H1 (cell line): ENCODE data around the gene FAM13C.

Source experiments
- ASH2L ChIP-seq: fragments of 200-600, 300-600 bp; sonication (generic); IDR thresholded peaks from one replicate; pipeline ENCODE4 v1.7.1; 2017; ENCODE audit warnings: low read length
- CBX5 ChIP-seq: fragments of 300-800, 300-1000 bp; sonication (generic); IDR thresholded peaks from 2 replicates; pipeline ENCODE4 v1.7.1; 2016; ENCODE audit warnings: antibody characterized with exemption, low read length, low read depth
- CHD1 ChIP-seq: IDR thresholded peaks from 2 replicates; pipeline ENCODE4 v1.6.1; 2012; ENCODE audit warnings: low read depth, low read length, improper control_type of control experiment
- CTCF ChIP-seq, 3 experiments: IDR thresholded peaks; 1 replicate in 2 of 3; 2 replicates in 1 of 3; pipeline versions ENCODE4 v1.5.1 to v1.6.1; 2011; ENCODE audit warnings: low read length in 3 of 3, mild to moderate bottlenecking in 3 of 3, inconsistent platforms in 2 of 3, low read depth in 1 of 3, moderate library complexity in 1 of 3; ENCODE audit not compliant: insufficient read depth in 1 of 3; ENCODE audit errors: control extremely low read depth in 1 of 3
- EZH2 ChIP-seq: fragments of 200-600 bp; sonication (generic); IDR thresholded peaks from 2 replicates; pipeline ENCODE4 v1.7.1; 2012; ENCODE audit warnings: low read depth, mild to moderate bottlenecking, moderate library complexity, low read length, inconsistent platforms; ENCODE audit not compliant: severe bottlenecking
- HDAC2 ChIP-seq, 2 experiments: fragments of 300-600 bp in 1 of 2; sonication (generic) in 1 of 2; IDR thresholded peaks; 2 replicates each; pipeline ENCODE4 v1.6.1; 2011 to 2012; ENCODE audit warnings: low read depth in 2 of 2, low read length in 2 of 2, mild to moderate bottlenecking in 2 of 2, moderate library complexity in 2 of 2, borderline replicate concordance in 1 of 2, inconsistent platforms in 1 of 2
- RAD21 ChIP-seq, 2 experiments: IDR thresholded peaks in 1 of 2; conservative IDR thresholded peaks in 1 of 2; 2 replicates each; pipeline ENCODE4 v1.6.1; 2011; ENCODE audit warnings: low read depth in 2 of 2, low read length in 2 of 2, improper control_type of control experiment in 1 of 2, inconsistent platforms in 1 of 2, mild to moderate bottlenecking in 1 of 2, moderate library complexity in 1 of 2
- TAF1 ChIP-seq: IDR thresholded peaks from 2 replicates; pipeline ENCODE4 v1.6.1; 2011; ENCODE audit warnings: mild to moderate bottlenecking, low read depth, low read length
- YY1 ChIP-seq: IDR thresholded peaks from 2 replicates; pipeline ENCODE4 v1.6.1; 2011; ENCODE audit warnings: low read depth, mild to moderate bottlenecking, low read length
- TF ChIP-seq, protein P1 (sequence below): IDR thresholded peaks from 2 replicates; pipeline ENCODE4 v1.6.1; 2012; ENCODE audit warnings: inconsistent platforms
- TF ChIP-seq, protein P2 (sequence below): IDR thresholded peaks from 2 replicates; pipeline ENCODE4 v1.6.1; 2011; ENCODE audit warnings: low read length, improper control_type of control experiment

DNA sequence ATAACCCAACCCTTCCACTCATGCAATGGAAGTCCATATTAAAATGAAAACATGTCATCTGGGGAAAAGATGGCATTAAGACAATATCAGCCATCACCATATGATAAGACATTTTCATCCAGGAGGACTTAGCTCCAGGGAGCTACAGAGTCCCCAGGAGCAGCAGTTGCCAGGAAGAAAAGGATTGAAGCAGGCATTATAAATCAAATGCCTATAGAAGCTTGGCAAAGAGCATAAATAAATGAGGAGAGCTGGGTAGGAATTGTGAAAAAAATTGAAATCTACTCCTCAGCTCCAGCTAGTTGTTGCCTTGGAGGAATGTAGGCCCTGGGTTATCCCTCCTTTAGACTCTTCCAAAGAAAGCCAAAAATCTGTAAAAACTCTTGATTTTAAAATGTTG lies 42.5 kb downstream of the FAM13C start:
- TF ChIP-seq YY1 (no peak), CHD1 (no peak), HDAC2 (IDR thresholded peaks at IDR 0.05; ENCODE audit: borderline replicate concordance in 1 of 2, low read depth in 2 of 2, low read length in 2 of 2) (no peak), CTCF (IDR thresholded peaks at IDR 0.05; ENCODE audit: control extremely low read depth in 1 of 3, insufficient read depth in 1 of 3, low read depth in 1 of 3, low read length in 3 of 3) (no peak), ASH2L (no peak), CBX5 (no peak), TAF1 (no peak), RAD21 (IDR thresholded peaks at IDR 0.05 in 1 of 2, conservative IDR thresholded peaks at IDR 0.05 in 1 of 2; ENCODE audit: low read depth in 2 of 2, low read length in 2 of 2) (no peak), EZH2 (no peak)
- TF ChIP-seq, protein P1, sequence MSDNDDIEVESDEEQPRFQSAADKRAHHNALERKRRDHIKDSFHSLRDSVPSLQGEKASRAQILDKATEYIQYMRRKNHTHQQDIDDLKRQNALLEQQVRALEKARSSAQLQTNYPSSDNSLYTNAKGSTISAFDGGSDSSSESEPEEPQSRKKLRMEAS = no peak
- TF ChIP-seq, protein P2, sequence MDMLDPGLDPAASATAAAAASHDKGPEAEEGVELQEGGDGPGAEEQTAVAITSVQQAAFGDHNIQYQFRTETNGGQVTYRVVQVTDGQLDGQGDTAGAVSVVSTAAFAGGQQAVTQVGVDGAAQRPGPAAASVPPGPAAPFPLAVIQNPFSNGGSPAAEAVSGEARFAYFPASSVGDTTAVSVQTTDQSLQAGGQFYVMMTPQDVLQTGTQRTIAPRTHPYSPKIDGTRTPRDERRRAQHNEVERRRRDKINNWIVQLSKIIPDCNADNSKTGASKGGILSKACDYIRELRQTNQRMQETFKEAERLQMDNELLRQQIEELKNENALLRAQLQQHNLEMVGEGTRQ = no peak
